DMS114 treated with DMSO at 0.1 percent for 48 hours (cell line): ENCODE results near the gene ZNF792.
"Not testable (repeated sequence)": the region's sequence is repeated elsewhere in the genome, so short reads cannot be mapped to it uniquely, and the experiment has no call there.

ENCODE experiments used
- DNase-seq: peaks from one replicate; lab custom pipeline; 2025; ENCODE audit not compliant: unreplicated experiment; lab: John Stamatoyannopoulos, UW

Gene ZNF792

DNA sequence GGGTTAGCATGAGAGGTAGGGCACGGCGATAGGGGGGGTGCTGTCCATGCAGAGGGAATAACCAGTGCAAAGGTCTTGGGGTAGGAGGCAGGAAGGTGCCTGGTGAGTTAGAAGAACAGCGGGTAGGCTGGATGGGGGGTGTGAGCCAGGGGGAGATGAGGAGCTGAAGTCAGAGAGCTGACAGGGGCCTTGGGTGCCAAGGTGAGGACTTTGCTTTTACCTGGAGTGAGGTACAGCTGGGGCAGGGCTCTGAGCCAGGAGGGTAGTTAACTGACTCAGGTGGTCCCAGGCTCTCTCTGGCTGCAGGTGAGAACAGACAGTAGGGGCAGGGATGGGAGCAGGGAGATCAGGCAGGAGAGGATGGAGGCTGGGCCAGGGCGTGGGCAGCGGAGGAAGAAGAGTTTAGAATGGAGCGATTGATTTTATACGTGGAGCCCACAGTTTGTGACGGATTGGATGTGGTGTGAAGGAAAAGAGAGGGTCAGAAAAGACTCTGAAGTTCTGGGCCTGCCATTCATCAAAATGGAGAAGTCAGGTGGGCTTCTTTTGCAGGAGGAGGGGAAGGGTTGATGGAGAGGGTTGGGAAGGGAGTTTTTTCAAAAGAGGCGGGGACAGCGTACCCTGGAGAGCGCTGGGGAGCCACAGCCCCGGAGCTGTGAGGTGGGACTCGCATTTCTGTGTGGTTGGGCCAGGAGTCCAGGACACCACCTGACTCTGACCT, 34.9 kb upstream of the ZNF792 start:
- DNase-seq: no peak

DNA sequence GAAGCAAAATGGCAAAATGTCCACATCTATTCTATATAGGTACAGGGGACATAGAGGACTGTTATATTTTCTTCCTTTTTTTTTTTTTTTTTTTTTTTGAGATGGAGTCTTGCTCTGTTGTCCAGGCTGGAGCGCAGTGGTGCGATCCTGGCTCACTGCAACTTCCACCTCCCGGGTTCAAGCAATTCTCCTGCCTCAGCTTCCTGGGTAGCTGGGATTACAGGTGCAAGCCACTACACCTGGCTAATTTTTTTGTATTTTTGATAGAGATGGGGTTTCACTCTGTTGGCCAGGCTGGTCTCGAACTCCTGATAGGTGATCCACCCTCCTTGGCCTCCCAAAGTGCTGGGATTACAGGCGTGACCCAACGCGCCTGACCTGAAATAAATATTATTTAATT, 34.2 kb upstream of the ZNF792 start:
- DNase-seq: not testable (repeated sequence)

DNA sequence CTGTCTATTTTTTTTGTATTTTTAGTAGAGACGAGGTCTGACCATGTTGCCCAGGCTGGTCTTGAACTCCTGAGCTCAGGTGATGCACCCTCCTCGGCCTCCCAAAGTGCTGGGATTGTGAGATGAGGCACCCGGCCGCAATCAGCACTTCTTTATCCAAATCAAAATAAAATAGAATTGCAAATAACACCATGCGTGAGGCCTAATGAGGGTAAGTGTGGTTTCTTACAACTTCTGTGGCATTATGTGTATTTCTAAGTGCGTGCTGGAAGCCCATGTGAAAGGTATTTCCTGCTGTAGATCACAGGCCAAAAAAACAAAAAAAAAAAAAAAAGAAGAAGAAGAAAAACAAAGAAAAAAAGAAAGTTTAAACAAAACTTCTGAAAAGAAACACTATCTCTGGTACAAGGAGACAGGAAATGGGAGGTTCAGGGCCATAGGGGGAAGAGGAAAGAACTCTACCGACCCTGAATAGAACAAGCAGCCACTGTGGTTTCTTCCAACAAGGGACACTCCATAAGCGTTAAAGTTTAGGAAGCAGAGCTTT, 33.1 kb upstream of the ZNF792 start:
- no peak for DNase-seq

DNA sequence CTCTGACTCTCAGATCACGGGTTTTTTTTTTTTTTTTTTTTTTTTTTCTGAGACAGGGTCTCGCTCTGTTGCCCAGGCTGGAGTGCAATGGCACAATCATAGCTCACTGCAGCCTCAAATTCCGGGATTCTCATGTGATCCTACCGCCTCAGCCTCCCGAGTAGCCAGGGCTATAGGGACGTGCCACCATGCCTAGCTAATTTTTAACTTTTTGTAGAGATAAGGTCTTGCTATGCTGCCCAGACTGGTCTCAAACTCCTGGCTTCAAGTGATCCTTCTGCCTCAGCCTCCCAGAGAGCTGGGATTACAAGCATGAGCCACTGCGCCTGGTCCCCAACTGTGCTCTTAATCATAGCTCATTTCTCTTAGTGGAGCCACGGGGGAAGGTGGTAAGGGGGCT, 31.5 kb upstream of the ZNF792 start:
- DNase-seq: no peak

DNA sequence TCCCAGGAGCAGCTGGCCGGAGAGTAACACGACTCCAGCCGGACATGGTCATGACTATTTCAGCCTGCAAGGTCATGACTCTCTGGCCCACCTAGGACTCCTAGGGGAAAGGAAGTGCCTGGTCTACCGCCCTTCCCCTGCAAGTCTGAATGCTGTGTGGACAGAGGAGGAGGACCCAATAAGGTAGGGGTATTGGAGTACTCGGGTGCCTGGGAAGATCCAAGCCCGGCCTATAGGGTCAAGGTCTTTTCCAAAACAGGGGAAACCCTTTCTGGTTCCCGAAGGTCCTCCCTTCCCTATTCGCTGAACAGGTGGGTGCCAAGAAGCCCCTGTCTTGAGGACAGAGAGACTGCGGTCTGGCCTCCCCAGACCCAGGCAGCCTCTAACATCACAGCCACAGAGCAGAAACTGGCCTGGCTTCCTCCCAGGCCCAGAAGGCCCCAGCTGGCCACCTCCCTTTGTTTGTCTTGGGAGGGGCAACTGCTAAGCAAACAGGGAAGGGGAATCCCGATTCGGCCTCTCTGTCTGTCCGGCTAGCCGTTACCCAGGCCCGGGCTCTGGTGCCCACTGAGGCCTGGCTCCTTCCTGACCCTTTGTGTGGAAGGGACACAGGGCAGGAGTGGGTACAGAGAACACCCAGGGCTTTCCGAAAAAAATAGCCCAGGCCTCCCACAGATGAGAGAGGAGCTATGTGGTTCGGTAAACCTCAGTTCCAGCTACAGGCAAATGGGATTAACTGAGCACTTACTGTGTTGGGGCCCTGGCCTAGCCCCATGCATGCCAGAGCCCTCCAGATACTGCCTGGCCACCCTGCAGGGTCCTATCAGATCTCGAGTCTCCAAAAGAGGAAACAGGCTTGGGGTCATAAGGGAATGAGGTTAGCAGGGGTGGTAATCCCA, 30.9 kb upstream of the ZNF792 start:
- DNase-seq: no peak

DNA sequence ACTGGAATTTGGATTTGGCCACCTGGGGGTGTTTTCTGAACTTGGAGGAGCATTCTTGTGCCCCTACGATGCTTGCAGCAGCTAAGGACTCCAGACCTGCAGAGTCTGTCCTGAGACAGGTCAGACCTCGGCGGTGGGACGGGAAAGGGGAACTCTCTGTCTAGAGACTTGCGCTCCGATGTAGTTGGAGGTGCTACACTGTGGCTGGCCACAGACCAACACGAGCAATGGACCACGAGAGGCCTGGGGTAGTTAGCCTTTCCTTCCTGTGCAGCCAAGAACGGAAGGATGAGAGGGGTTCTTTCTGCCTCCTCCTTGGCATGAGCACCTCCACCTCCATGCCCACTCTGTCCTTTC, 30.2 kb upstream of the ZNF792 start:
- DNase-seq: no peak

DNA sequence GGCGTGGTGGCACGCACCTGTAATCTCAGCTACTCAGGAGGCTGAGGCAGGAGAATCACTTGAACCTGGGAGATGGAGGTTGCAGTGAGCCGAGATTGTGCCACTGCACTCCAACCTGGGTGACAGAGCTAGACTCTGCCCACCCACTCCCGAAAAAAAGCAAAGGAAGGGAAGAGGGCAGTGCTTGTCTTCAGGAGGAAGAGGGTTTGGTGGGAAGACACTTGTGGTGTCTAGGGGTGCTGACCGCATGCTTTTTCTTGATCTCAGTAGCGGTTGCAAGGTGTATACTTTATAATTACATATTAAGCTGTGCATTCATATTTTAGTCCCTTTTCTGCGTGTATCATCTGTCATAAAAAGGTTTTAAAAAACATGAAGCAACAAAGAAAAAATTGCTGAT, 28.6 kb upstream of the ZNF792 start:
- not testable (repeated sequence) for DNase-seq

DNA sequence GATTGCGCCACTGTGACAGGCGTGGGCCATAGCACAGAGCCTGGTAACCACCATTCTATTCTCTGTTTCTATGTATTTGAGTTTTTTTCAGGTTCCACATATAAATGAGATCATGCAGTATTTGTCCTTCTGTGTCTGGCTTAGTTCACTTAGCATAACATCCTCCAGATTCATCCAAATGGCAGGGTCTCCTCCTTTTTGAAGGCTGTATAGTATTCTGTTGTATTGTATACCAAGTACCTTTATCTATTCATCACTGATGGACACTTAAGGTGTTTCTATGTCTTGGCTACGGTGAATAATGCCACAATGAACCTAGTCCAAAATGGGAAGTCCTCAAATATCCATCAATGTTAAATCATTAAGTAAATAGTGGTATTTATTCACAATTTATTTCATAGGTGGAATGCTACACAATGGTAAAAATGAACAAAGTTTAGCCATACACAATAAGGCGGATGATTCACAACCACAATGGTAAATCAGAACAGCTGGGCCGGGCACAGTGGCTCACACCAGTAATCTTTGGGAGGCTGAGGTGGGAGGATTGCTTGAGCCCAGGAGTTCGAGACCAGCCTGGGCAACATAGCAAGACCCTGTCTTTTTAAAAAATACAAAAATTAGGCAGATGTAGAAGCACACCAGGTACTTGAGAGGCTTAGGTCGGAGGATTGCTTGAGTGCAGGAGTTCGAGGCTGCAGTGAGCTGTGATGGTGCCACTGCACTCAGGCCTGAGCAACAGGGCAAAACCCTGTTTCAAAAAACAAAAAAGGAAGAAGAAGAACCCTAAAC, 27.7 kb upstream of the ZNF792 start:
- DNase-seq: no peak

DNA sequence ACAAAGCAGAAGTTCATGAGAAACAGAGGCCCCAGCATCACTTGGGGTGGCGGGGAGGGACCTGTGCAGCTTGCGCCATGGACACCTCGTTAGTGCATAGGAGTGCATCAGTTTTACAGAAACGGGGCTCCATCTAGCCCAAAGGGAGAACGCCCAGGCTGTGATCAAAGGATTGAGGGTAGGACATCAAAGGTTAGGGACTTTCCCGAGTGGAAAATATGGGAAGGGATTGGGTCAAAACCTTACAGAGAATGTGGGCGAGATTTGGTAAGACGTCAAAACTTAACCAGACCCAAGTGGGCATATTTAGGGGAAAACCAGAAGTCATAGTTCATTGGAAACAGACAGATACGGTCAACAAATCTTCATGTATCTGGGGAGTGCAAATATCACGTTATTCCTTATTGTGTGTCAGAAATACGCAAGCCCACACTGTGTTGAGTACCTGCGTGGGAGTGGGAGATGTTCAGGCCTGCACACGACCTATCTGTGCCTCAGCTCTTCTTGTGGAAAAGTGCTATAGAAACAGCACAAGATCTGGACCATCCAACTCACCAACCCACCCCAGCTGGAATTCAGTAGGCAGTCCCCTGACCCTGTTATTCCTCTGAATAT, 26.7 kb upstream of the ZNF792 start:
- no peak for DNase-seq

DNA sequence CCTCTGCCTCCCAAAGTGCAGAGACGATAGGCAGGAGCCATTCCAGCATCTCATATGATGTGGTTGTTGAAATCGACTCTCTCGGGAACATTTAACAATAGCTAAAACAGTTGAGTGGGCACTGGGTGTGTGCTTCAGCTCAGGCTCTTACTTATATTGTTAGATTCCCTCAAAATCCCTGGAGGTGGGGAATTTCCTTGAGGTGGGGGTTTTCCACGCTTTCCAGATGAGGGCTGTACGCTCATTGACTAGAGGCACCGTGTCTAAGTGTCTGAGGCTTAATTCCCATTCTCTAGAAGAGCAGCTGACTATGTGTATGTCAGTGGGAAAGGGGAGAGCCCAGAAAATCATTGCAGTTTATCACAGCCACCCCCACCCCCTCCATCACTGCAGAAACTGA, 25.3 kb upstream of the ZNF792 start:
- no peak for DNase-seq

DNA sequence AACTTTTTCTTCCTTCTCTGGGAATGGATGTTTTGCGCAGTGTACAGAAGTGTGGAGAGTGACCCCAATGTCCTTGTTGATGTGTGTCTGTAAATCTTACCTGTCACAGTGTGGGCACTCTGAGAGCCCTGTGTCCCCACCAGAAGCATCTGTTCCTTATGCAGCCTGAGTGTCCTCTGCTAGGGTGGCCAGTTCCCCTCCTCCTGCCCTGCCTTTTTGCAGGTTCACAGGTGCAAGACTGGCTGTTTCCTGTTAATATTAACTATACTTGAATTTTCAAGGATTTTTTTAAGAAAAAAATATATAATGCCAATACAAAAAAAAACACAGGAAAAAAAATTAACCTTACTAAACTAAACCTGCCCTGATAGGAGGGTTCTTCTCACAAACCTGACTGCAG, 24.1 kb upstream of the ZNF792 start:
- DNase-seq: no peak

DNA sequence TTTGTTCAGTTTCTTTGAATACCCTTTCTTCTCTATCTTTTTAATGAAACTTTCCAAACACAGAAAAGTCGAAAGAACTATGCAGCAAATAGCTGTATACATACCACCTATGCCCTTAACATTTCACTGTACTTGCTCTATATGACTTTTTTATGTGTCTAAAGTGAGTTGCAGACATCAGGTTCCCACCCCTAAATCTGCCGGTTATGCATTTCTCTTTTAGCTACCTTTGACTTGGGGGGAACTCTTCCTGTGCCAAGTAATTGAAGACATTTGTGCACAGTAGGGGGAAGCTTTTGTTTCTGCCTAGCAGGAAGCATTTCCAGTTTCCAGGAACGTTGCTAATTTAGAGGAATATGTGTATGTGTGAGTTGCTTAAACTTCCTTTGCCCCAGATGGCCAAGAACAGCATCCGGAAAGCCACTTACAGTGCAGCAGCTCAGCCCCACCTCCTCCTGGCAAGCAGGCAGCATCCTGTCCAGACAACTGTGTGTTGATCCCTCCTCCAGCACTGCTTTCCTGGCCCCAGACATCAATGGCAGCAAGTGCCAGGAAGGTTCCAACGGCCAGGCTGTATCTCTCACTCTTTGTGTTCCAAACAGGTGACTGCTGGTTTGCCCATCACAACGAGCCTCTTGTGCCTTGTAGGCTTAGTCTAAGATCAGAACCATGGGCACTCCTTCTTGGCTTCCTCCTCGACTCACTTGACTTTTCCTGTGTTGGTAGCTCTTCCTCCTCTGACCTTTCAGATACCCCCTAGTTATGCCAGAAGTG, 21.4 kb upstream of the ZNF792 start:
- no peak for DNase-seq

DNA sequence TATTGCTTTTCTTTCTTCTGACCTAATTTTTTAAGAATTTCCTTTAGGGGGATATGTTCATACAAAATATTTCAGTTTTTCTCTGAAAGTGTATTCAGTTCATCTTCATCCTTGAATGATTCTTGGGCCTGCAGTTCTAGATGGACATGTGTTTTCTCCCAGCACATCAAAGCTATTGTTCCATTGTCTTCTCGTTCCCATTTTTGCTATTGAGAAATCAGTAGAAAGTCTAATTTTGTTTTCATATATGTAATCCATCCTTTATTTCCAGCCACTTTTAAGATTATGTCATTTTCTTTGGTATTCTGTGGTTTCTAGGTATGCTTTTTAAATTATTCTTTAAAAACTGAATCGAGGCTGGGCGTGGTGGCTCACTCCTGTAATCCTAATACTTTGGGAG, 20.3 kb upstream of the ZNF792 start:
- no peak for DNase-seq

DNA sequence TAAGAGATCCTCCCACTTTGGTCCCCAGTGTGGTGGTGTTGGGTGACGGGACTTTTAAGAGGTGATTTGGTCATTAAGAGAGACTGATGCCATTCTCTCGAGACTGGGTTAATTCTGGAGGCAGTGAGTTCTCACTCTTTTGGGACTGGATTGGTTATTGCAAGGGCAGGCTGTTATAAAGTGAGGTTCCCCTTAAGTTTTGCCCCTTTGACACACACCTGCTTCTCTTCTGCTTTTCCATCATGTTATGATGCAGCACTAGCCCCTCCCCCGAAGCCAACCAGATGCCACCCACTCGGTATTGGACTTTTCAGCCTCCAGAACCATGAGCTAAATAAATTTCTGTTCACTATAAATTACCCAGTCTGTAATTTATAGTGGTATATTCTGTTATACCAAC, 19.8 kb upstream of the ZNF792 start:
- DNase-seq: no peak

DNA sequence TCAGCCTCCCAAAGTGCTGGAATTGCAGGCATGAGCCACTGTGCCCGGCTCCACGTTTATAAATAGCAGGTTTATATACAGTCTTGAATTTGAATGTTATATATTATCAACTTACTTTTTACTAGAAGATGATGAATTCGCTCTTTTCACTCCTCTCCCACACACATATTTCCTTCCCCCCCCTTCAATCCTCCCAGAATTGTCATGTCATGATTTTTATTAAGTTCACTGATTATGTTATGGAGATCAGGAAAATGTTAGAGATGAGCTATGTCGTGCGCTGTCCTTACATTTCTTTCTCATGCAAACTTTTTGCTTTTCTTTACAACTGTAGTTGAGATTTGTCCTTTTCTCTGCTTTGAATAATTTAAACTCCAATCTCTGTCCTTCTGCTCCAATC, 18.2 kb upstream of the ZNF792 start:
- no peak for DNase-seq

DNA sequence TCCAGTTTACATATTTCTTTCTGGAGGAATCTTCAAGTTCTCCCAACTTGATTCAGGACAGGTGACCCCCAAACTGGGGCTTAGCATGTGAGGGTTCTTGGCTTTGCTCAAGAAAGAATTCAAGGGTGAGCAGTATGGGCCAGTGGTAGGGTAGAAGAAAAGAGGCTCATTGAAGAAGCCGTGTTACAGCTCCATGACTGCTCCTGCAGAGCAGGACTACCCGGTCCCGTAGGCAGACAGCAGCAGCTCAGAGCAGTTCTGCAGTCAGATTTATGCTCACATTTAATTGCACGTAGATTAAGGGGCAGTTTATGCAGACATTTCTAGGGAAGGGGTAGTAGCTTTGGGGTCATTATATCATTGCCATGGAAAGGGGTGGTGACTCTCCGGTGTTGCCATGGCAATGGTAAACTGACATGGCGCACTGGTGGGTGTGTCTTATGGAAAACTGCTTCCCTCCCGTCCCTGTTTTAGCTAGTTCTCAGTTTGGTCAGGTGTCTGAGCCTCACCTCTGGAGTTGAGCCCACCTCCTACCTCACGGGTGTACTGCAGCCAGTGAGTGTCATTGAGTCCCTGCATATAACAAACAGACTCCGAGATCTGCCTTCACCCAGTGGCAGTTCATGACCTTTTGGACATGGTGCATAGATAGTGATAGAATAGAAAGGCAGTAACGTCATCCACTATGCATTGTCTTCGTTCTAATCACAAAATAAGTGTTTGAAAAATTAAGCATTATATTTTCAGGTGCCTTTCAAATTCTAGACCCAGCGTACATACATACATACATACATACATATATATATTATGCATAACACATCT, 16.0 kb upstream of the ZNF792 start:
- DNase-seq: no peak

DNA sequence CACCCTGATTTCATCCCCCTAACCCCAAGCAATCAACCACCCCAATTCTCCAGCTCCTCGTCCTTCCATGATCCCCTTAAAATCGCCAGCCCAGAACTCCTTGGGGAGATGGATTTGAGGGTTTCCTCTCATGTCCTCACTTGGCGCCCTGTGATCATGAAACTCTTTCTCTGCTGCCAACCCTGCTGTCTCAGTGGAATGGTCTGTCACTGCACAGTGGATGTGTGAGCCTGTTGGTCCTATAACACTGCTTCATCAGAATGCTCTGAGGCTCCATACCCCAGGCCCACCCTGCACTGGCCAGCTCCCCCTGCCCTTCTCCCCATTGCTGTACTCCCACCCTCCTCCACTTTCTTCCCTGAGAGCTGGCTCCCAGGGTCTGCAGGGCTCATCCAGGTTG, 12.6 kb upstream of the ZNF792 start:
- no peak for DNase-seq

DNA sequence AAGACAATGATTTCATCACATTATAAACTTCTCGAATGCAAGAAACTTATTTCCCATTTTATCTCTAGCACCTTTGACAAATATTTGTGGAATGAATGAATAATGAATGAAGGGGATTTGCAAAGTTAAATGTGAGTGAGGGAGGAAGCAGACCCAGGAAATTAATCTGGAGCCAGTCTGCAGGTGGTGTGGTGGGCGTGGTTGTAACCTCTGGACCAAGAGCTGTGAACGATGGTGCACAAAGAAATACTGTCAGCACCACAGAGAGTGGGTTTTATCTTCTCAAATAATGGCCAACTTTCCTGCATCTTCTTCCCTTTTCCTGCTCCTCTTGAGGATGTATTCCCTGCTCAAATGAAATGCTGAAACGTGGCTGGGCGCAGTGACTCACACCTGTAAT, 11.0 kb upstream of the ZNF792 start:
- DNase-seq: no peak

DNA sequence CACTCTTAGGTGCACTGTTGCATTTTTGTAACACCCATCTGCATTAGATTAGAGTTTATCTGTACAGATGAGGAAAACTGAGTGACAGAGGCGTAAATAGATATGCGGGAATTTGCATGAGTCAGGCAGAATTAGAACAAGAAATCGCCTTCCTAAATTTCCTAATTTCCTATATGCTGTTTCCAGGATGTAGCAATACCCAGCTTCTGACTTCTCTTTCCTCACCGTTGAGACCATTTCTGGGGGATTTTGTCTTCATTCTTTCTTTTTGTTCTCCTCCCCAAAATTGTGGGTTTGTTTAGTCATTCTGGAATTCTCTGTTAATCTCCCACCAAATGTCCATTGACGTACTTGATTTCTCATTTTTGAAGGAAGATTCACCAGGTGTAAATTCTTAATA, 10.6 kb upstream of the ZNF792 start:
- DNase-seq: no peak
